Mammary epithelial cell (primary cell): ENCODE data around the gene DYRK1A.

ENCODE experiments used
- CTCF ChIP-seq, 2 donors: IDR thresholded peaks in 1 of 2; conservative IDR thresholded peaks in 1 of 2; 2 replicates each; pipeline ENCODE4 v1.5.1; 2011 to 2012; ENCODE audit warnings: inconsistent platforms in 2 of 2, low read length in 2 of 2, mild to moderate bottlenecking in 2 of 2, control low read depth in 1 of 2, low read depth in 1 of 2; ENCODE audit not compliant: insufficient read depth in 1 of 2; ENCODE audit errors: extremely low read depth in 1 of 2
- EZH2 ChIP-seq: IDR thresholded peaks from 2 replicates; pipeline ENCODE4 v1.6.1; 2012; ENCODE audit warnings: low read length, inconsistent platforms, borderline replicate concordance

GRCh38 chr21:37520801-37521200 is 154.2 kb downstream of the DYRK1A start:
- TF ChIP-seq CTCF (conservative IDR thresholded peaks at IDR 0.05 in 1 of 2, IDR thresholded peaks at IDR 0.05 in 1 of 2; ENCODE audit: extremely low read depth in 1 of 2, insufficient read depth in 1 of 2, low read depth in 1 of 2, low read length in 2 of 2) = no peak
- TF ChIP-seq EZH2 = no peak
